GM23248 (cell line): Measurements from ENCODE around the gene TRIM41.

Experiments
- EZH2 ChIP-seq: fragments of 200-600 bp; sonication (generic); IDR thresholded peaks from 2 replicates; pipeline ENCODE4 v1.6.1; 2018; ENCODE audit warnings: antibody characterized with exemption, mild to moderate bottlenecking; ENCODE audit not compliant: insufficient read depth, poor library complexity, severe bottlenecking
- EZH2phosphoT487 ChIP-seq: fragments of 200-600 bp; sonication (generic); IDR thresholded peaks from 2 replicates; pipeline ENCODE4 v1.6.1; 2018; ENCODE audit warnings: antibody characterized with exemption, moderate library complexity, mild to moderate bottlenecking, low read depth; ENCODE audit not compliant: insufficient read depth

GRCh38 chr5:181204826-181205760, 18.0 kb upstream of the TRIM41 start, which contains the start of gene TRIM7:
- TF ChIP-seq EZH2phosphoT487 (no peak), EZH2 (no peak)
